Measurements from ENCODE around the gene SPEN. TPM values are rescaled to one million over a fixed set of nuclear protein-coding genes. Genes with fewer than 3 reads are reported as not detected.
A peak's percentile ranks its signal among the peaks of the same experiment; 100 is the strongest.

Gene SPEN
- total RNA-seq, 1 experiment from 2014 or later: 46.4 TPM

GRCh38 chr1:15884477-15884876 lies 37.0 kb downstream of the SPEN start:
- Histone ChIP-seq H3K36me3 (ENCODE audit: control insufficient read depth, insufficient read depth, low read length) (no peaks in the 10 kb centered on the region), H3K9me3 (no peaks in the 10 kb centered on the region), H3K4me3 (ENCODE audit: low read depth, low read length) (no peak overlapping the region), H3K4me1 (no peaks in the 10 kb centered on the region), H3K27me3 (replicated peaks; ENCODE audit: control insufficient read depth, insufficient read depth, low read length) (no peaks in the 10 kb centered on the region)
- no peak for DNase-seq
- ChIA-PET POLR2A (no interaction called here), CTCF (no interaction called here)
- TF ChIP-seq, protein P1, sequence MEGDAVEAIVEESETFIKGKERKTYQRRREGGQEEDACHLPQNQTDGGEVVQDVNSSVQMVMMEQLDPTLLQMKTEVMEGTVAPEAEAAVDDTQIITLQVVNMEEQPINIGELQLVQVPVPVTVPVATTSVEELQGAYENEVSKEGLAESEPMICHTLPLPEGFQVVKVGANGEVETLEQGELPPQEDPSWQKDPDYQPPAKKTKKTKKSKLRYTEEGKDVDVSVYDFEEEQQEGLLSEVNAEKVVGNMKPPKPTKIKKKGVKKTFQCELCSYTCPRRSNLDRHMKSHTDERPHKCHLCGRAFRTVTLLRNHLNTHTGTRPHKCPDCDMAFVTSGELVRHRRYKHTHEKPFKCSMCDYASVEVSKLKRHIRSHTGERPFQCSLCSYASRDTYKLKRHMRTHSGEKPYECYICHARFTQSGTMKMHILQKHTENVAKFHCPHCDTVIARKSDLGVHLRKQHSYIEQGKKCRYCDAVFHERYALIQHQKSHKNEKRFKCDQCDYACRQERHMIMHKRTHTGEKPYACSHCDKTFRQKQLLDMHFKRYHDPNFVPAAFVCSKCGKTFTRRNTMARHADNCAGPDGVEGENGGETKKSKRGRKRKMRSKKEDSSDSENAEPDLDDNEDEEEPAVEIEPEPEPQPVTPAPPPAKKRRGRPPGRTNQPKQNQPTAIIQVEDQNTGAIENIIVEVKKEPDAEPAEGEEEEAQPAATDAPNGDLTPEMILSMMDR (IDR thresholded peaks at IDR 0.05; ENCODE audit: insufficient read depth in 1 of 2, low read depth in 1 of 2, low read length in 1 of 2, severe bottlenecking in 1 of 2, unreplicated experiment in 1 of 2): no peak
- no peak overlapping the region for H3K4me3 Mint-ChIP-seq (ENCODE audit: unreplicated experiment)
- no peaks in the 10 kb centered on the region for H3K27me3 Mint-ChIP-seq (ENCODE audit: insufficient read depth, unreplicated experiment)
- no peaks in the 10 kb centered on the region for H3K9me3 Mint-ChIP-seq (ENCODE audit: unreplicated experiment)
- intact Hi-C loops (cut with micrococcal nuclease; ENCODE audit: unreplicated experiment): no loop called here
- no peak overlapping the region for H3K27ac Mint-ChIP-seq (ENCODE audit: unreplicated experiment)
- H3K4me1 Mint-ChIP-seq (ENCODE audit: low read depth, unreplicated experiment): peaks cover 5% of the 10 kb centered on the region
- H3K36me3 Mint-ChIP-seq (ENCODE audit: insufficient read depth, unreplicated experiment): peaks cover 13% of the 10 kb centered on the region
- BruUV-seq (replicated peaks): no TSS peak

DNA sequence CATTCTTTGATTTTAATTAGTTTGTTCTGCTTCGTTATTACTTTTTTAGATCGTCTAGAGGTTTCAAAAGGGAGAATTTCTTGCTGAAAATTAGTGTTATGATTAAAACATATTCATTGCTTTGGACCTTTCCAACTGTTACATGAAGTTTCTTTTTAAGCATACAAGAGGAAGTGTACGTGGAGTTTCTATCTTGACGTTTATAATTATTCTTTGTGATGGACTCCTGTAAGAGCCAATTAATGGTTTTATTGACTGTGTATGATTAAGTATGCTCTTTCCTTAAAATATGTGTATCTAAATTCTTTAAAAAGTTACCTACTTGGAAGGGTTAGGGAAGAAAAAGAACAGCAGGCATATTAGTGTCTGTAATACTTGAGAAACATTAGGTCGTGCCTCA lies 37.8 kb downstream of the SPEN start:
- Mint-ChIP-seq H3K27me3 (ENCODE audit: insufficient read depth, unreplicated experiment) (no peaks in the 10 kb centered on the region), H3K9me3 (ENCODE audit: unreplicated experiment) (no peaks in the 10 kb centered on the region), H3K4me3 (ENCODE audit: unreplicated experiment) (no peak overlapping the region), H3K27ac (ENCODE audit: unreplicated experiment) (no peak overlapping the region), H3K36me3 (ENCODE audit: insufficient read depth, unreplicated experiment) (peaks cover 20% of the 10 kb centered on the region), H3K4me1 (ENCODE audit: low read depth, unreplicated experiment) (peaks cover 5% of the 10 kb centered on the region)
- Histone ChIP-seq H3K9me3 (no peaks in the 10 kb centered on the region), H3K4me3 (ENCODE audit: low read depth, low read length) (no peak overlapping the region), H3K4me1 (no peaks in the 10 kb centered on the region), H3K36me3 (ENCODE audit: control insufficient read depth, insufficient read depth, low read length) (no peaks in the 10 kb centered on the region), H3K27me3 (replicated peaks; ENCODE audit: control insufficient read depth, insufficient read depth, low read length) (no peaks in the 10 kb centered on the region)
- CTCF ChIA-PET: no interaction called here
- POLR2A ChIA-PET: no interaction called here
- TF ChIP-seq, protein P1 (IDR thresholded peaks at IDR 0.05; ENCODE audit: insufficient read depth in 1 of 2, low read depth in 1 of 2, low read length in 1 of 2, severe bottlenecking in 1 of 2, unreplicated experiment in 1 of 2): no peak
- no peak for DNase-seq
- intact Hi-C loops (cut with micrococcal nuclease; ENCODE audit: unreplicated experiment): no loop called here
- no TSS peak for BruUV-seq (replicated peaks)

DNA sequence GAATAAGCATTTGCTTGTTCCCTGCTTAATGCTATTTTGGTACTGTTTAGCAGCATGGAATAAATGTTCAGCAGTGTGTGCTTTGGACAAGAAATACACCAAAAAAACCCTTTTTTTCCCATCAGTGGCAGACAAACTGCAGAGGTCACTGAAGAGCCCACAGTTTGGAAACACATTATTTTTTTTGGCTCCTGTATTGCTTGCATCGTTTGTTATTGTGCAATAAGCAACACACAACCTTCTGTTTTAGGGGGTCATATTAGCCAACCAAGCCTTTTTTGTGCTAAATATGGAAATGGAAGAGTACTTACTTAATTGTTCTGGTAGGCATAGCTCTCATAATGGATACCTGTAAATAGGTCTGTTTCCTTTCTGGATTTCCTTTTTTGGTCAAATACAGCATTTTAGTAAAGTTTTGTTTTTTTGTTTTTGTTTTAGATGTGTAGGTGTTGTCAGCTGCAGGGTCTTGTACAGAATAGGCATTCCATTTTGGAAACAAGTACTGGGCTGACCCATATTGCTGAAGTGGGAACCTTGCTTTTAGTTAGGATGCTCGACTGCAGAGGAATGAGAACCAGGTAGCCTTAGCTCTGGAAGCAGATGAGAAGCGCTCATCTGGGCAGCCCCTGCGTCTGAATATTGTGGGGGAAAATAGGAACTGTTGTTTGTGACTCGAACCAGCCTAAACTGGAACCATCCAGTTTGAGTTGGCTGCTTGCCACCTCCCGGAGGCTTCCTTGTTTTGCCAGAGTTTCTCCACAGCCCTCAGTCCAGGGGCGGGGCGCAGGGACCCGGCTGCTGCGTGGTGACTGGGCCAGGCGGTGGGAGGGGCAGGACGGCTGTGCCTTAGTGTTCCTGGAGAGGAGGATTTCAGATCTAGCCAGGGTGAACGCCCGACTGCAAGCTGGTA lies 38.4 kb downstream of the SPEN start:
- Mint-ChIP-seq H3K4me3 (ENCODE audit: unreplicated experiment) (no peak overlapping the region), H3K9me3 (ENCODE audit: unreplicated experiment) (no peaks in the 10 kb centered on the region), H3K4me1 (ENCODE audit: low read depth, unreplicated experiment) (peaks cover 5% of the 10 kb centered on the region), H3K27me3 (ENCODE audit: insufficient read depth, unreplicated experiment) (no peaks in the 10 kb centered on the region), H3K27ac (ENCODE audit: unreplicated experiment) (no peak overlapping the region), H3K36me3 (ENCODE audit: insufficient read depth, unreplicated experiment) (peaks cover 22% of the 10 kb centered on the region)
- TF ChIP-seq, protein P1 (IDR thresholded peaks at IDR 0.05; ENCODE audit: insufficient read depth in 1 of 2, low read depth in 1 of 2, low read length in 1 of 2, severe bottlenecking in 1 of 2, unreplicated experiment in 1 of 2): no peak
- Histone ChIP-seq H3K27me3 (replicated peaks; ENCODE audit: control insufficient read depth, insufficient read depth, low read length) (no peaks in the 10 kb centered on the region), H3K4me3 (ENCODE audit: low read depth, low read length) (no peak overlapping the region), H3K36me3 (ENCODE audit: control insufficient read depth, insufficient read depth, low read length) (no peaks in the 10 kb centered on the region), H3K4me1 (no peaks in the 10 kb centered on the region), H3K9me3 (no peaks in the 10 kb centered on the region)
- peak; percentile 14 to 38 for DNase-seq
- CTCF ChIA-PET: no interaction called here
- POLR2A ChIA-PET: no interaction called here
- no TSS peak for BruUV-seq (replicated peaks)
- intact Hi-C loops (cut with micrococcal nuclease; ENCODE audit: unreplicated experiment): no loop called here
